ENCODE measurements around the gene MTHFD2L.

The MTHFD2L gene

DNA sequence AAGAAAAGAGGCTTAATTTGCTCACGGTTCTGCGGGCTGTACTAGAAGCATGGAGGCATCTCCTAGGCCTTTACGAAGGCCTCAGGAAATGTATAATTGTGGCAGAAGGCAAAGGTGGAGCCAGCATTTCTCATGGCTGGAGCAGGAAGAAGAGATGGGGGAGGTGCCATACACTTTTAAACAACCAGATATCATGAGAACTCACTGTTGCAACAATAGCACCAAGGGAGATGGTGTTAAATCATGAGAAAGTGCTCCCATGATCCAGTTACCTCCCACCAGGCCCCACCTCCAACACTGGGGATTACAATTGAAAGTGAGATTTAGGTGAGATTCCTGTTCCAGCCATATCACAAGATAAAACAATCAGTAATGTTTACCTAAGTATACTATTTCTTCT lies 45.5 kb downstream of the MTHFD2L start:
- Histone ChIP-seq H3K9ac (ENCODE audit: low read length) (no peak overlapping the region), H3K4me1 (ENCODE audit: insufficient read depth, low read length, severe bottlenecking) (peaks cover 21% of the 10 kb centered on the region), H4K20me1 (ENCODE audit: insufficient read depth, low read length) (no peaks in the 10 kb centered on the region), H3K36me3 (ENCODE audit: insufficient read depth, low read length) (no peaks in the 10 kb centered on the region; the same call in 1 of the 2 replicates), H3K27me3 (ENCODE audit: insufficient read depth, low read length) (no peaks in the 10 kb centered on the region), H3F3A (ENCODE audit: insufficient read depth, low read length) (no peaks in the 10 kb centered on the region), H3K4me2 (ENCODE audit: low read length) (no peak overlapping the region), H3K27ac (ENCODE audit: low read depth, low read length, poor library complexity, severe bottlenecking) (no peak overlapping the region), H2AFZ (ENCODE audit: low read length) (no peak overlapping the region), H3K9me2 (ENCODE audit: low read depth, low read length) (no peaks in the 10 kb centered on the region), H3K9me3 (ENCODE audit: low read length) (no peaks in the 10 kb centered on the region), H3K4me3 (ENCODE audit: low read depth, low read length, poor library complexity, severe bottlenecking) (no peak overlapping the region), H3K79me2 (ENCODE audit: insufficient read depth, low read length) (no peaks in the 10 kb centered on the region)
- no peak for TF ChIP-seq CTCF (IDR thresholded peaks at IDR 0.05; ENCODE audit: low read length)
- TF ChIP-seq EZH2 (IDR thresholded peaks at IDR 0.05; ENCODE audit: borderline replicate concordance, low read length) = no peak

DNA sequence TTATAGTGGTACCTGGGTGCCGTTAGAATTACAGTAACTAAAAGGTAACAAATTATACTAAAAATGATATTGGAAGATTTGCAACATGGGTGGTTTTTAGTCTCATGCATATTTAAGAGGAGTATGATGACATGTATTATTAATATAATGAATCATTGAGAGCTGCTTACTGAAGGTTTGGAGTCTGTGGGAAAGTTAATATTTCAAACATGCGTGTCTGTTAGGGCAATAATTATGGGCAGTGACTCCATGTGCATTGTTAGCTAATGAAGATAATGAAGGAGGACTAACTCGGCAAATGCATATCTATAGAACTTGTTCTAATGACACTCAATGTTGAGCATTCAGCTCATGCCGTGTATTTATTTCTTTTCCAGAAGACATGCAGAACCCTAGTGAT lies 47.1 kb downstream of the MTHFD2L start:
- H3K9me3 ChIP-seq (ENCODE audit: low read length) = no peaks in the 10 kb centered on the region
- H3K4me3 ChIP-seq (ENCODE audit: low read depth, low read length, poor library complexity, severe bottlenecking) = no peak overlapping the region
- H3K9me2 ChIP-seq (ENCODE audit: low read depth, low read length) = no peaks in the 10 kb centered on the region
- no peak overlapping the region for H3K27ac ChIP-seq (ENCODE audit: low read depth, low read length, poor library complexity, severe bottlenecking)
- no peaks in the 10 kb centered on the region for H3K79me2 ChIP-seq (ENCODE audit: insufficient read depth, low read length)
- TF ChIP-seq CTCF (IDR thresholded peaks at IDR 0.05; ENCODE audit: low read length) = no peak
- no peak for TF ChIP-seq EZH2 (IDR thresholded peaks at IDR 0.05; ENCODE audit: borderline replicate concordance, low read length)
- no peaks in the 10 kb centered on the region for H4K20me1 ChIP-seq (ENCODE audit: insufficient read depth, low read length)
- H3K4me2 ChIP-seq (ENCODE audit: low read length) = no peak overlapping the region
- H3K4me1 ChIP-seq (ENCODE audit: insufficient read depth, low read length, severe bottlenecking) = peaks cover 21% of the 10 kb centered on the region
- H2AFZ ChIP-seq (ENCODE audit: low read length) = no peak overlapping the region
- no peaks in the 10 kb centered on the region; the same call in 1 of the 2 replicates for H3K36me3 ChIP-seq (ENCODE audit: insufficient read depth, low read length)
- H3K27me3 ChIP-seq (ENCODE audit: insufficient read depth, low read length) = no peaks in the 10 kb centered on the region
- H3F3A ChIP-seq (ENCODE audit: insufficient read depth, low read length) = no peaks in the 10 kb centered on the region
- no peak overlapping the region for H3K9ac ChIP-seq (ENCODE audit: low read length)

GRCh38 chr4:74205559-74205958 lies 47.6 kb downstream of the MTHFD2L start:
- H3K9ac ChIP-seq (ENCODE audit: low read length) = no peak overlapping the region
- no peak overlapping the region for H3K27ac ChIP-seq (ENCODE audit: low read depth, low read length, poor library complexity, severe bottlenecking)

More at GRCh38 chr4:74205559-74205958, 47.6 kb downstream of the MTHFD2L start:
- Histone ChIP-seq H3K4me3 (ENCODE audit: low read depth, low read length, poor library complexity, severe bottlenecking) (no peak overlapping the region), H3K9me2 (ENCODE audit: low read depth, low read length) (no peaks in the 10 kb centered on the region), H3F3A (ENCODE audit: insufficient read depth, low read length) (no peaks in the 10 kb centered on the region), H3K4me2 (ENCODE audit: low read length) (no peak overlapping the region; the same call in 1 of the 2 replicates), H3K79me2 (ENCODE audit: insufficient read depth, low read length) (no peaks in the 10 kb centered on the region), H3K9me3 (ENCODE audit: low read length) (no peaks in the 10 kb centered on the region), H3K4me1 (ENCODE audit: insufficient read depth, low read length, severe bottlenecking) (peaks cover 21% of the 10 kb centered on the region), H3K27me3 (ENCODE audit: insufficient read depth, low read length) (no peaks in the 10 kb centered on the region), H2AFZ (ENCODE audit: low read length) (no peak overlapping the region), H4K20me1 (ENCODE audit: insufficient read depth, low read length) (no peaks in the 10 kb centered on the region), H3K36me3 (ENCODE audit: insufficient read depth, low read length) (no peaks in the 10 kb centered on the region; the same call in 1 of the 2 replicates)
- TF ChIP-seq CTCF (IDR thresholded peaks at IDR 0.05; ENCODE audit: low read length) (no peak), EZH2 (IDR thresholded peaks at IDR 0.05; ENCODE audit: borderline replicate concordance, low read length) (no peak)

Measured in OCI-LY1 (cell line).